ENCODE results near the gene EIF4G3.

EIF4G3 gene

DNA sequence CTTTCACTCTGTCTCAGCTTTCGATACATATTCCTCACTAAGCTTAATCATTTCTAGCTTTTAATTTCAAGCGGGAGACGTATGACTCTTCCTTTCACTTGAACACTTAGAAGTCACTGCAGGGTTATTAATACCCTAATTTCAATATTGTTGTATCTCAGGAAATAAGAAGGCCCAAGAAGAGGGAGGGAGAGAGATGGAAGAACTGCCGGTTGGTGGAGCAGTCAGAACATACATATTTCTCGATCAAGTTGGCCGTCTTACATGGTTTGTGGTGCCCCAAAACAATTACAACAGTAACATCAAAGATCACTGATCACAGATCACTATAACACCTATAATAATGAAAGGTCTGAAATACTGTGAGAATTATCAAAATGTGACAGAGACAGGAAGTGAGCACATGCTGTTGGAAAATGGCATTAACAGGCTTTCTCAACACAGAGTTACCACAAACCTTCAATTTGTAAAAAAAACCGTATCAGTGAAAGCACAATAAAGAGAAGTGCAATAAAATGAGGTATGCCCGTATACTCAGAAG is 244.2 kb downstream of the EIF4G3 start (continued):
- TF ChIP-seq ZNF70 (CRISPR knock-in tag; IDR thresholded peaks at IDR 0.05) (no peak), ZFP3 (CRISPR knock-in tag; IDR thresholded peaks at IDR 0.05) (no peak), ISL1 (CRISPR knock-in tag; IDR thresholded peaks at IDR 0.05) (no peak), ZNF8 (CRISPR knock-in tag; IDR thresholded peaks at IDR 0.05) (no peak), PPARA (CRISPR knock-in tag; IDR thresholded peaks at IDR 0.05; ENCODE audit: borderline replicate concordance) (no peak), OSR1 (CRISPR knock-in tag; IDR thresholded peaks at IDR 0.05) (no peak)
- TF ChIP-seq, protein P1, sequence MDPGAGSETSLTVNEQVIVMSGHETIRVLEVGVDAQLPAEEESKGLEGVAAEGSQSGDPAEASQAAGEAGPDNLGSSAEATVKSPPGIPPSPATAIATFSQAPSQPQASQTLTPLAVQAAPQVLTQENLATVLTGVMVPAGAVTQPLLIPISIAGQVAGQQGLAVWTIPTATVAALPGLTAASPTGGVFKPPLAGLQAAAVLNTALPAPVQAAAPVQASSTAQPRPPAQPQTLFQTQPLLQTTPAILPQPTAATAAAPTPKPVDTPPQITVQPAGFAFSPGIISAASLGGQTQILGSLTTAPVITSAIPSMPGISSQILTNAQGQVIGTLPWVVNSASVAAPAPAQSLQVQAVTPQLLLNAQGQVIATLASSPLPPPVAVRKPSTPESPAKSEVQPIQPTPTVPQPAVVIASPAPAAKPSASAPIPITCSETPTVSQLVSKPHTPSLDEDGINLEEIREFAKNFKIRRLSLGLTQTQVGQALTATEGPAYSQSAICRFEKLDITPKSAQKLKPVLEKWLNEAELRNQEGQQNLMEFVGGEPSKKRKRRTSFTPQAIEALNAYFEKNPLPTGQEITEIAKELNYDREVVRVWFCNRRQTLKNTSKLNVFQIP (CRISPR knock-in tag; IDR thresholded peaks at IDR 0.05; ENCODE audit: borderline replicate concordance, low read depth), result no peak

DNA sequence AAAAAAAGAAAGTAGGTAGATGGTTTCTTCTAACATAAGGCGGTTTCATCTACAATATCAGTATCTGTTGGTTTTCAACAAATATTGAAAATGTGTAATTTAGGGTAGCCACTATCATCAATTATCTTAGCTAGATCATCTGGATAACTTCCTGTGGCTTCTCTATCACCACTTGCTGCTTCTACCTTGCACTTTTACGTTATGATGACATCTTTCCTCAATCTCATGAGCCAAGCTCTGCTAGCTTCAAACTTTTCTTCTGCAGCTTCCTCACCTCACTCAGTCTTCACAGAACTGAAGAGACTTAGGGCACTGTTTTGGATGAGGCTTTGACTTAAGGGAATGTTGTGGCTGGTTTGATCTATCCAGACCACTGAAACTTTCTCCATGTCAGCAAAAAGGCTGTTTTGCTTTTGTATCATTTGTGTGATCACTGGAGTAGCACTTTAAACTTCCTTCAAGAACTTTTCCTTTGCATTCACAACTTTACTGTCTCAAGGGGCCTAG is 244.7 kb downstream of the EIF4G3 start:
- ATAC-seq, result no peak

DNA sequence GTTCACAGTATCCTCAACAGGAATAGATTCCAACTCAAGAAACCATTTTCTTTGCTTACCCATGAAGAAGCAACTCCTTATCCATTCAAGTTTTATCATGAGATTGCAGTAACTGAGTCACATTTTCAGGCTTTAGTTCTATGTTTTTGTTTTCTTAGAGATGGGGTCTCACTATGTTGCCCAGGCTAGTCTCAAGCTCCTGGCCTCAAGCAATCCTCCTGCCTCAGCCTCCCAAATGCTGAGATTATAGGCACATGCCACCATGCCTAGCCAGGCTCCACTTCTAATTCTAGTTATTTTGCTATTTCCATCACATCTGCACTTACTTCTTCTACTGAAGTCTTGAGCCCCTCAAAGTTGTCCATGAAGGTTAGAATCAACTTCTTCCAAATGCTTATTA is 246.3 kb downstream of the EIF4G3 start:
- ATAC-seq, result no peak
- TF ChIP-seq BACH2 (CRISPR knock-in tag; IDR thresholded peaks at IDR 0.05; ENCODE audit: borderline replicate concordance) (no peak), ZNF565 (CRISPR knock-in tag; conservative IDR thresholded peaks at IDR 0.05; ENCODE audit: low read depth) (no peak), ZFP3 (CRISPR knock-in tag; IDR thresholded peaks at IDR 0.05) (no peak), CSDC2 (CRISPR knock-in tag; IDR thresholded peaks at IDR 0.05) (no peak), RARB (CRISPR knock-in tag; IDR thresholded peaks at IDR 0.05) (no peak), ZFP30 (CRISPR knock-in tag; IDR thresholded peaks at IDR 0.05) (no peak), OSR1 (CRISPR knock-in tag; IDR thresholded peaks at IDR 0.05) (no peak), ZNF70 (CRISPR knock-in tag; IDR thresholded peaks at IDR 0.05) (no peak)
- TF ChIP-seq, protein P2, sequence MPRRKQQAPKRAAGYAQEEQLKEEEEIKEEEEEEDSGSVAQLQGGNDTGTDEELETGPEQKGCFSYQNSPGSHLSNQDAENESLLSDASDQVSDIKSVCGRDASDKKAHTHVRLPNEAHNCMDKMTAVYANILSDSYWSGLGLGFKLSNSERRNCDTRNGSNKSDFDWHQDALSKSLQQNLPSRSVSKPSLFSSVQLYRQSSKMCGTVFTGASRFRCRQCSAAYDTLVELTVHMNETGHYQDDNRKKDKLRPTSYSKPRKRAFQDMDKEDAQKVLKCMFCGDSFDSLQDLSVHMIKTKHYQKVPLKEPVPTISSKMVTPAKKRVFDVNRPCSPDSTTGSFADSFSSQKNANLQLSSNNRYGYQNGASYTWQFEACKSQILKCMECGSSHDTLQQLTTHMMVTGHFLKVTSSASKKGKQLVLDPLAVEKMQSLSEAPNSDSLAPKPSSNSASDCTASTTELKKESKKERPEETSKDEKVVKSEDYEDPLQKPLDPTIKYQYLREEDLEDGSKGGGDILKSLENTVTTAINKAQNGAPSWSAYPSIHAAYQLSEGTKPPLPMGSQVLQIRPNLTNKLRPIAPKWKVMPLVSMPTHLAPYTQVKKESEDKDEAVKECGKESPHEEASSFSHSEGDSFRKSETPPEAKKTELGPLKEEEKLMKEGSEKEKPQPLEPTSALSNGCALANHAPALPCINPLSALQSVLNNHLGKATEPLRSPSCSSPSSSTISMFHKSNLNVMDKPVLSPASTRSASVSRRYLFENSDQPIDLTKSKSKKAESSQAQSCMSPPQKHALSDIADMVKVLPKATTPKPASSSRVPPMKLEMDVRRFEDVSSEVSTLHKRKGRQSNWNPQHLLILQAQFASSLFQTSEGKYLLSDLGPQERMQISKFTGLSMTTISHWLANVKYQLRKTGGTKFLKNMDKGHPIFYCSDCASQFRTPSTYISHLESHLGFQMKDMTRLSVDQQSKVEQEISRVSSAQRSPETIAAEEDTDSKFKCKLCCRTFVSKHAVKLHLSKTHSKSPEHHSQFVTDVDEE (CRISPR knock-in tag; IDR thresholded peaks at IDR 0.05), result no peak
- TF ChIP-seq, protein P3, sequence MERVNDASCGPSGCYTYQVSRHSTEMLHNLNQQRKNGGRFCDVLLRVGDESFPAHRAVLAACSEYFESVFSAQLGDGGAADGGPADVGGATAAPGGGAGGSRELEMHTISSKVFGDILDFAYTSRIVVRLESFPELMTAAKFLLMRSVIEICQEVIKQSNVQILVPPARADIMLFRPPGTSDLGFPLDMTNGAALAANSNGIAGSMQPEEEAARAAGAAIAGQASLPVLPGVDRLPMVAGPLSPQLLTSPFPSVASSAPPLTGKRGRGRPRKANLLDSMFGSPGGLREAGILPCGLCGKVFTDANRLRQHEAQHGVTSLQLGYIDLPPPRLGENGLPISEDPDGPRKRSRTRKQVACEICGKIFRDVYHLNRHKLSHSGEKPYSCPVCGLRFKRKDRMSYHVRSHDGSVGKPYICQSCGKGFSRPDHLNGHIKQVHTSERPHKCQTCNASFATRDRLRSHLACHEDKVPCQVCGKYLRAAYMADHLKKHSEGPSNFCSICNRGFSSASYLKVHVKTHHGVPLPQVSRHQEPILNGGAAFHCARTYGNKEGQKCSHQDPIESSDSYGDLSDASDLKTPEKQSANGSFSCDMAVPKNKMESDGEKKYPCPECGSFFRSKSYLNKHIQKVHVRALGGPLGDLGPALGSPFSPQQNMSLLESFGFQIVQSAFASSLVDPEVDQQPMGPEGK (CRISPR knock-in tag; IDR thresholded peaks at IDR 0.05; ENCODE audit: borderline replicate concordance), result no peak
- TF ChIP-seq, protein P4, sequence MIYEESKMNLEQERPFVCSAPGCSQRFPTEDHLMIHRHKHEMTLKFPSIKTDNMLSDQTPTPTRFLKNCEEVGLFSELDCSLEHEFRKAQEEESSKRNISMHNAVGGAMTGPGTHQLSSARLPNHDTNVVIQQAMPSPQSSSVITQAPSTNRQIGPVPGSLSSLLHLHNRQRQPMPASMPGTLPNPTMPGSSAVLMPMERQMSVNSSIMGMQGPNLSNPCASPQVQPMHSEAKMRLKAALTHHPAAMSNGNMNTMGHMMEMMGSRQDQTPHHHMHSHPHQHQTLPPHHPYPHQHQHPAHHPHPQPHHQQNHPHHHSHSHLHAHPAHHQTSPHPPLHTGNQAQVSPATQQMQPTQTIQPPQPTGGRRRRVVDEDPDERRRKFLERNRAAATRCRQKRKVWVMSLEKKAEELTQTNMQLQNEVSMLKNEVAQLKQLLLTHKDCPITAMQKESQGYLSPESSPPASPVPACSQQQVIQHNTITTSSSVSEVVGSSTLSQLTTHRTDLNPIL (CRISPR knock-in tag; IDR thresholded peaks at IDR 0.05; ENCODE audit: low read depth), result no peak

More for the DNA sequence above, 244.7 kb downstream of the EIF4G3 start:
- no peak for TF ChIP-seq ZFP3 (CRISPR knock-in tag; IDR thresholded peaks at IDR 0.05)
- no peak for TF ChIP-seq GLIS3 (CRISPR knock-in tag; IDR thresholded peaks at IDR 0.05)
- TF ChIP-seq, protein P2 (CRISPR knock-in tag; IDR thresholded peaks at IDR 0.05), result no peak
- no peak for TF ChIP-seq TOX (CRISPR knock-in tag; IDR thresholded peaks at IDR 0.05; ENCODE audit: borderline replicate concordance)
- TF ChIP-seq ZC3H10 (CRISPR knock-in tag; IDR thresholded peaks at IDR 0.05), result no peak
